Skeletal muscle tissue (tissue), 5 donors: Measurements from ENCODE around the gene ALPP. TPM values are rescaled to one million over a fixed set of nuclear protein-coding genes. Genes with fewer than 3 reads are reported as not detected.
"Not testable (repeated sequence)": the region's sequence is repeated elsewhere in the genome, so short reads cannot be mapped to it uniquely, and the experiment has no call there.

Experiments used
- H3K27ac ChIP-seq: one replicate; pipeline ENCODE4 v1.7.0; 2013; ENCODE audit warnings: mild to moderate bottlenecking, low read depth, low read length, inconsistent platforms
- H3K27me3 ChIP-seq, 3 donors: one replicate each; pipeline ENCODE4 v1.7.0; 2013; ENCODE audit warnings: low read length in 3 of 3; ENCODE audit not compliant: control insufficient read depth in 3 of 3, insufficient read depth in 3 of 3
- H3K36me3 ChIP-seq, 3 donors: one replicate each; pipeline ENCODE4 v1.7.0; 2013; ENCODE audit warnings: low read length in 3 of 3; ENCODE audit not compliant: control insufficient read depth in 3 of 3, insufficient read depth in 3 of 3
- H3K4me1 ChIP-seq, 3 donors: one replicate each; pipeline ENCODE4 v1.7.0; 2013; ENCODE audit warnings: low read length in 3 of 3, mild to moderate bottlenecking in 3 of 3; ENCODE audit not compliant: control insufficient read depth in 3 of 3, insufficient read depth in 3 of 3
- H3K4me3 ChIP-seq, 3 donors: one replicate each; pipeline ENCODE4 v1.7.0; 2013; ENCODE audit warnings: low read length in 3 of 3
- H3K9ac ChIP-seq, 3 donors: one replicate each; pipeline ENCODE4 v1.7.0; 2013; ENCODE audit warnings: low read length in 3 of 3, mild to moderate bottlenecking in 3 of 3, moderate library complexity in 2 of 3, low read depth in 1 of 3
- H3K9me3 ChIP-seq, 3 donors: one replicate each; pipeline ENCODE4 v1.7.0; 2013; ENCODE audit warnings: low read length in 3 of 3; ENCODE audit not compliant: control insufficient read depth in 3 of 3
- small RNA-seq: library from RNA; depleted of rRNA; stranded (forward); fragments of <200 nt; gene quantifications from one replicate; pipeline ENCODE3, GENCODE V24; 2014
- total RNA-seq: library from RNA; depleted of rRNA; stranded (reverse); fragments of >200 nt; gene quantifications from one replicate; pipeline ENCODE4 v1.2.3, GENCODE V29; 2014
- donor health status: Osteomylitis.

The ALPP gene
- total RNA-seq, 1 donor from 2014 or later: not detected

GRCh38 chr2:232421189-232421785 lies 42.7 kb downstream of the ALPP start:
- no peak overlapping the region for H3K4me3 ChIP-seq
- H3K9ac ChIP-seq: no peak overlapping the region
- peaks cover 4 to 19% (median 6%) of the 10 kb centered on the region in 3 donors for H3K4me1 ChIP-seq
- peaks cover 62 to 70% (median 62%) of the 10 kb centered on the region in 3 donors for H3K27me3 ChIP-seq
- peaks cover 4 to 8% (median 6%) of the 10 kb centered on the region in 3 donors for H3K9me3 ChIP-seq
- H3K27ac ChIP-seq: no peak overlapping the region
- H3K36me3 ChIP-seq: no peaks in the 10 kb centered on the region

- Histone ChIP-seq H3K27me3 (peaks cover 56 to 62% (median 56%) of the 10 kb centered on the region in 3 donors), H3K4me3 (no peak overlapping the region), H3K9ac (no peak overlapping the region), H3K36me3 (no peaks in the 10 kb centered on the region), H3K4me1 (peaks cover 4 to 19% (median 6%) of the 10 kb centered on the region in 3 donors), H3K27ac (no peak overlapping the region), H3K9me3 (peaks cover 4 to 8% (median 6%) of the 10 kb centered on the region in 3 donors)
These were observed 43.5 kb downstream of the ALPP start for GRCh38 chr2:232422051-232422450.

- H3K4me3 ChIP-seq, H3K9me3 ChIP-seq, H3K9ac ChIP-seq, H3K27ac ChIP-seq, H3K36me3 ChIP-seq: not testable (repeated sequence)
- Histone ChIP-seq H3K27me3 (peaks cover 47 to 54% (median 48%) of the 10 kb centered on the region in 3 donors), H3K4me1 (peaks cover 4 to 19% (median 6%) of the 10 kb centered on the region in 3 donors)
These were observed 44.4 kb downstream of the ALPP start for GRCh38 chr2:232422996-232423395.

- not testable (repeated sequence) for H3K4me3 ChIP-seq, H3K27ac ChIP-seq
- peaks cover 43 to 50% (median 44%) of the 10 kb centered on the region in 3 donors for H3K27me3 ChIP-seq
These were observed 44.9 kb downstream of the ALPP start for GRCh38 chr2:232423407-232423806.

GRCh38 chr2:232431705-232432590 lies 53.4 kb downstream of the ALPP start:
- no peak overlapping the region for H3K27ac ChIP-seq
- peaks cover 0 to 13% (median 0%) of the 10 kb centered on the region in 3 donors for H3K27me3 ChIP-seq
- no peak overlapping the region for H3K9ac ChIP-seq
- H3K4me1 ChIP-seq: no peaks in the 10 kb centered on the region
- no peaks in the 10 kb centered on the region for H3K9me3 ChIP-seq
- H3K36me3 ChIP-seq: no peaks in the 10 kb centered on the region
- no peak overlapping the region for H3K4me3 ChIP-seq

More at GRCh38 chr2:232423407-232423806, 44.9 kb downstream of the ALPP start:
- not testable (repeated sequence) for H3K36me3 ChIP-seq, H3K9ac ChIP-seq, H3K9me3 ChIP-seq
- peaks cover 4 to 17% (median 6%) of the 10 kb centered on the region in 3 donors for H3K4me1 ChIP-seq

Small RNA genes within 50 kb of the gene (small RNA-seq; reads per million reads assigned to genes)
- gene AC068134.3 (not detected), gene AC068134.4 (not detected)

Other genes starting within 250 kb of the ALPP start
- gene ALPG, start 28.1 kb downstream of the ALPP start, total RNA-seq: not detected
- gene ALPI, start 77.4 kb downstream of the ALPP start, total RNA-seq: not detected
- gene ECEL1, start 109.1 kb downstream of the ALPP start, total RNA-seq: 1.0 TPM
- gene PRSS56, start 141.6 kb downstream of the ALPP start, total RNA-seq: 1.0 TPM
- gene CHRND, start 147.4 kb downstream of the ALPP start, total RNA-seq: 32.9 TPM
- 35.5 TPM for gene CHRNG, start 160.9 kb downstream of the ALPP start, total RNA-seq
- 3.7 TPM for gene TIGD1, start 171.8 kb downstream of the ALPP start, total RNA-seq
- 204 TPM for gene EIF4E2, start 171.9 kb downstream of the ALPP start, total RNA-seq